ENCODE results near the gene RAB25. TPM values are rescaled to one million over a fixed set of nuclear protein-coding genes. Genes with fewer than 3 reads are reported as not detected.
"Not testable (repeated sequence)": the region's sequence is repeated elsewhere in the genome, so short reads cannot be mapped to it uniquely, and the experiment has no call there.

RAB25 gene
- total RNA-seq, 1 donor from 2014 or later: not detected

GRCh38 chr1:156115514-156116374 is 54.8 kb downstream of the RAB25 start:
- H3K36me3 ChIP-seq: no peaks in the 10 kb centered on the region
- H3K27ac ChIP-seq (replicated peaks): peak overlapping the region; percentile 97
- H3K4me1 ChIP-seq: peaks cover 76% of the 10 kb centered on the region
- TF ChIP-seq, protein P1, sequence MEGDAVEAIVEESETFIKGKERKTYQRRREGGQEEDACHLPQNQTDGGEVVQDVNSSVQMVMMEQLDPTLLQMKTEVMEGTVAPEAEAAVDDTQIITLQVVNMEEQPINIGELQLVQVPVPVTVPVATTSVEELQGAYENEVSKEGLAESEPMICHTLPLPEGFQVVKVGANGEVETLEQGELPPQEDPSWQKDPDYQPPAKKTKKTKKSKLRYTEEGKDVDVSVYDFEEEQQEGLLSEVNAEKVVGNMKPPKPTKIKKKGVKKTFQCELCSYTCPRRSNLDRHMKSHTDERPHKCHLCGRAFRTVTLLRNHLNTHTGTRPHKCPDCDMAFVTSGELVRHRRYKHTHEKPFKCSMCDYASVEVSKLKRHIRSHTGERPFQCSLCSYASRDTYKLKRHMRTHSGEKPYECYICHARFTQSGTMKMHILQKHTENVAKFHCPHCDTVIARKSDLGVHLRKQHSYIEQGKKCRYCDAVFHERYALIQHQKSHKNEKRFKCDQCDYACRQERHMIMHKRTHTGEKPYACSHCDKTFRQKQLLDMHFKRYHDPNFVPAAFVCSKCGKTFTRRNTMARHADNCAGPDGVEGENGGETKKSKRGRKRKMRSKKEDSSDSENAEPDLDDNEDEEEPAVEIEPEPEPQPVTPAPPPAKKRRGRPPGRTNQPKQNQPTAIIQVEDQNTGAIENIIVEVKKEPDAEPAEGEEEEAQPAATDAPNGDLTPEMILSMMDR (IDR thresholded peaks at IDR 0.05; ENCODE audit: borderline replicate concordance): no peak
- intact Hi-C loops (cut with micrococcal nuclease): no loop called here
- H3K4me3 ChIP-seq: peak overlapping the region; percentile 100
- no peaks in the 10 kb centered on the region for H3K9me3 ChIP-seq (replicated peaks)
- DNase-seq: peak; percentile 64
- H3K27me3 ChIP-seq (ENCODE audit: low read depth): no peaks in the 10 kb centered on the region

DNA sequence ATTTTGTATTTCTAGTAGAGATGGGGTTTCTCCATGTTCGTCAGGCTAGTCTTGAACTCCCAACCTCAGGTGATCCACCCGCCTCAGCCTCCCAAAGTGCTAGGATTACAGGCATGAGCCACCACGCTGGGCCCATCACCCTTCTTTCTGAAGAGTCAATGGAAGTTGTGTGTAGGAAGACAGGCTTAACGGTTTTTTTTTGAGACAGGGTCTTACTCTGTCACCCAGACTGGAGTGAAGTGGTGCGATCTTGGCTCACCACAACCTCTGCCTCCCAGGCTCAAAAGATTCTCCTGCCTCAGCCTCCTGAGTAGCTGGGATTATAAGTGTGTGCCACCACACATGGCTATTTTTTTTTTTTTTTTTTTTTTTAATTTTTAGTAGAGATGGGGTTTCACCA is 55.8 kb downstream of the RAB25 start:
- intact Hi-C loops (cut with micrococcal nuclease); H3K9me3 ChIP-seq (replicated peaks); H3K27me3 ChIP-seq (ENCODE audit: low read depth); H3K36me3 ChIP-seq; DNase-seq: not testable (repeated sequence)
- H3K27ac ChIP-seq (replicated peaks): peak overlapping the region; percentile 97
- peaks cover 86% of the 10 kb centered on the region for H3K4me1 ChIP-seq
- H3K4me3 ChIP-seq: peak overlapping the region; percentile 100

DNA sequence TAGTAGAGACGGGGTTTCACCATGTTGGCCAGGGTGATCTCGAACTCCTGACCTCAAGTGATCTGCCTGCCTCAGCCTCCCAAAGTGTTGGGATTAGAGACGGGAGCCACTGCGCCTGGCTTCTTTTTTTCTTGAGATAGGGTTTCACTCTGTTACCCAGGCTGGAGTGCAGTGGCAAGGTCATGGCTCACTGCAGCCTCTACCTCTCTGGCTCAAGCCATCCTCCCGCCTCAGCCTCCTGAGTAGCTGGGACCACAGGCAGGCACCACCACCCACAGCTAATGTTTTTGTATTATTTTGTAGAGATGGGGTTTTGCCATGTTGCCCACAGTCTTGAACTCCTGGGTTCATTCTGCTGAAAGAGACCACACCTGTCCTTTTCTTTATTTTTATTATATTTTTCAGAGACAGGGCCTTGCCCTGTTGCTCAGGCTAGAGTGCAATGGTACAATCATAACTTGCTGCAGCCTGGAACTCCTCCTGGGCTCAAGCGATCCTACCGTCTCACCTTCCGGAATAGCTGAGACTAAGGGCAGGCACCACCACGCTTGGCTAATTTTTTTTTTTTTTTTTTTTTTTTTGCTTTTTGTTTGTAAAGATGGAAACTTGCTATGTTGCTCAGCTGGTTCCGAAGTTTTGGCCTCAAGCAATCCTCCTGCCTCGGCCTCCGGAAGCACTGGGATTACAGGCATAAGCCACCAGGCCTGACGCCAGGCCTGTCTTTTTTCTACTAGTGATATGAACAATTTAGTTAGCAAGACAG is 56.6 kb downstream of the RAB25 start:
- TF ChIP-seq, protein P1 (IDR thresholded peaks at IDR 0.05; ENCODE audit: borderline replicate concordance): no peak
- Histone ChIP-seq H3K4me1 (peaks cover 95% of the 10 kb centered on the region), H3K36me3 (no peaks in the 10 kb centered on the region), H3K27ac (replicated peaks) (peak overlapping the region; percentile 97), H3K4me3 (peak overlapping the region; percentile 100), H3K27me3 (ENCODE audit: low read depth) (no peaks in the 10 kb centered on the region), H3K9me3 (replicated peaks) (no peaks in the 10 kb centered on the region)
- intact Hi-C loops (cut with micrococcal nuclease): no loop called here
- no peak for DNase-seq

GRCh38 chr1:156118177-156118868 is 57.4 kb downstream of the RAB25 start:
- no peaks in the 10 kb centered on the region for H3K36me3 ChIP-seq
- intact Hi-C loops (cut with micrococcal nuclease): no loop called here

GRCh38 chr1:156119503-156120209 is 58.7 kb downstream of the RAB25 start:
- peak overlapping the region; percentile 100 for H3K4me3 ChIP-seq
- TF ChIP-seq, protein P1 (IDR thresholded peaks at IDR 0.05; ENCODE audit: borderline replicate concordance): no peak
- H3K4me1 ChIP-seq: peaks cover 100% of the 10 kb centered on the region
- H3K27me3 ChIP-seq (ENCODE audit: low read depth): no peaks in the 10 kb centered on the region
- intact Hi-C loops (cut with micrococcal nuclease): no loop called here
- DNase-seq: peak; percentile 59
- peak overlapping the region; percentile 97 for H3K27ac ChIP-seq (replicated peaks)
- H3K36me3 ChIP-seq: no peaks in the 10 kb centered on the region
- no peaks in the 10 kb centered on the region for H3K9me3 ChIP-seq (replicated peaks)

More at GRCh38 chr1:156118177-156118868, 57.4 kb downstream of the RAB25 start:
- Histone ChIP-seq H3K4me3 (peak overlapping the region; percentile 100), H3K4me1 (peaks cover 100% of the 10 kb centered on the region), H3K27me3 (ENCODE audit: low read depth) (no peaks in the 10 kb centered on the region), H3K27ac (replicated peaks) (peak overlapping the region; percentile 97), H3K9me3 (replicated peaks) (no peaks in the 10 kb centered on the region)
- TF ChIP-seq, protein P1 (IDR thresholded peaks at IDR 0.05; ENCODE audit: borderline replicate concordance): no peak
- peak; percentile 75 for DNase-seq

Other genes with a start within 250 kb of the RAB25 start
- 24.1 TPM for gene GON4L, start 203.9 kb upstream of the RAB25 start, total RNA-seq
- gene SYT11, start 201.6 kb upstream of the RAB25 start, total RNA-seq: 11.1 TPM
- gene RIT1, start 149.8 kb upstream of the RAB25 start, total RNA-seq: 19.0 TPM
- gene KHDC4, start 126.7 kb upstream of the RAB25 start, total RNA-seq: 21.2 TPM
- not detected for gene RXFP4, start 119.5 kb upstream of the RAB25 start, total RNA-seq
- gene ARHGEF2, start 82.6 kb upstream of the RAB25 start, total RNA-seq: 69.3 TPM
- gene SSR2, start 40.2 kb upstream of the RAB25 start, total RNA-seq: 77.6 TPM
- 29.9 TPM for gene UBQLN4, start 7.4 kb upstream of the RAB25 start, total RNA-seq
- gene LAMTOR2, start 6.4 kb upstream of the RAB25 start, total RNA-seq: 55.0 TPM
- gene MEX3A, start 21.3 kb downstream of the RAB25 start, total RNA-seq: 0.16 TPM
- 236 TPM for gene LMNA, start 53.6 kb downstream of the RAB25 start, total RNA-seq
- 1.0 TPM for gene SEMA4A, start 92.4 kb downstream of the RAB25 start, total RNA-seq
- gene SLC25A44, start 132.9 kb downstream of the RAB25 start, total RNA-seq: 14.4 TPM
- gene PMF1, start 151.8 kb downstream of the RAB25 start, total RNA-seq: 55.8 TPM
- 0.30 TPM for gene BGLAP, start 181.0 kb downstream of the RAB25 start, total RNA-seq
- 0.47 TPM for gene PAQR6, start 186.9 kb downstream of the RAB25 start, total RNA-seq
- 91.1 TPM for gene SMG5, start 221.7 kb downstream of the RAB25 start, total RNA-seq
- gene TMEM79, start 223.2 kb downstream of the RAB25 start, total RNA-seq: 1.5 TPM
- gene GLMP, start 234.5 kb downstream of the RAB25 start, total RNA-seq: 14.2 TPM
- gene VHLL, start 238.1 kb downstream of the RAB25 start, total RNA-seq: not detected